Testis (tissue), 2 donors: Measurements from ENCODE around the gene ZBTB26.

Experiments
- POLR2A ChIP-seq: fragments of 450-650 bp; IDR thresholded peaks from one replicate; pipeline ENCODE4 v1.6.1; 2017; ENCODE audit warnings: antibody characterized with exemption, mild to moderate bottlenecking, moderate library complexity
- TF ChIP-seq, protein P1 (sequence below), 3 experiments: fragments of 450-650 bp in 2 of 3; fragments of 200-600 bp in 1 of 3; sonication (generic) in 1 of 3; IDR thresholded peaks; one replicate each; pipeline ENCODE4 v1.5.1; 2016 to 2019; ENCODE audit warnings: antibody characterized with exemption in 3 of 3, mild to moderate bottlenecking in 2 of 3, moderate library complexity in 1 of 3

DNA sequence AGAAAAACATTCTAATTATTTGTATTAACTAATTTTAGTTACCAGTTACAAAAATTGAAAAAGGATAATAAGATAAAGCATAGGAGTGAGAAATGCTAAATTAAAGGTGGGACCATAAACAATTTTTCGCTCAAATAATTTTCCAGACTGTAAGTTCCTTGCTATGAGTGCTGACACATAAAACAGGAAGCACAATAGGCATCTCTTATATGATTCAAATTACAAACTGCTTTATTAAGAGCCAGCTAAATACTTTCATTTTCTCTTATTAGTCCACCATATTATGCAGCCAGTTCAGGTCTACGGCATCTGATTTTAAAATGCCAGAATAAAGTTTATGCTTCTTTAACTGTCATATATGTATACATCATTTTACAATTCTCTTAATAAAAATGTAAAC, 30.5 kb downstream of the ZBTB26 start:
- TF ChIP-seq, protein P1, sequence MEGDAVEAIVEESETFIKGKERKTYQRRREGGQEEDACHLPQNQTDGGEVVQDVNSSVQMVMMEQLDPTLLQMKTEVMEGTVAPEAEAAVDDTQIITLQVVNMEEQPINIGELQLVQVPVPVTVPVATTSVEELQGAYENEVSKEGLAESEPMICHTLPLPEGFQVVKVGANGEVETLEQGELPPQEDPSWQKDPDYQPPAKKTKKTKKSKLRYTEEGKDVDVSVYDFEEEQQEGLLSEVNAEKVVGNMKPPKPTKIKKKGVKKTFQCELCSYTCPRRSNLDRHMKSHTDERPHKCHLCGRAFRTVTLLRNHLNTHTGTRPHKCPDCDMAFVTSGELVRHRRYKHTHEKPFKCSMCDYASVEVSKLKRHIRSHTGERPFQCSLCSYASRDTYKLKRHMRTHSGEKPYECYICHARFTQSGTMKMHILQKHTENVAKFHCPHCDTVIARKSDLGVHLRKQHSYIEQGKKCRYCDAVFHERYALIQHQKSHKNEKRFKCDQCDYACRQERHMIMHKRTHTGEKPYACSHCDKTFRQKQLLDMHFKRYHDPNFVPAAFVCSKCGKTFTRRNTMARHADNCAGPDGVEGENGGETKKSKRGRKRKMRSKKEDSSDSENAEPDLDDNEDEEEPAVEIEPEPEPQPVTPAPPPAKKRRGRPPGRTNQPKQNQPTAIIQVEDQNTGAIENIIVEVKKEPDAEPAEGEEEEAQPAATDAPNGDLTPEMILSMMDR (IDR thresholded peaks at IDR 0.05), result no peak
- no peak for TF ChIP-seq POLR2A
